Measurements from ENCODE around the gene PARP12. TPM values are rescaled to one million over a fixed set of nuclear protein-coding genes. Genes with fewer than 3 reads are reported as not detected.
"Not testable (repeated sequence)": the region's sequence is repeated elsewhere in the genome, so short reads cannot be mapped to it uniquely, and the experiment has no call there.

Gene PARP12, protein sequence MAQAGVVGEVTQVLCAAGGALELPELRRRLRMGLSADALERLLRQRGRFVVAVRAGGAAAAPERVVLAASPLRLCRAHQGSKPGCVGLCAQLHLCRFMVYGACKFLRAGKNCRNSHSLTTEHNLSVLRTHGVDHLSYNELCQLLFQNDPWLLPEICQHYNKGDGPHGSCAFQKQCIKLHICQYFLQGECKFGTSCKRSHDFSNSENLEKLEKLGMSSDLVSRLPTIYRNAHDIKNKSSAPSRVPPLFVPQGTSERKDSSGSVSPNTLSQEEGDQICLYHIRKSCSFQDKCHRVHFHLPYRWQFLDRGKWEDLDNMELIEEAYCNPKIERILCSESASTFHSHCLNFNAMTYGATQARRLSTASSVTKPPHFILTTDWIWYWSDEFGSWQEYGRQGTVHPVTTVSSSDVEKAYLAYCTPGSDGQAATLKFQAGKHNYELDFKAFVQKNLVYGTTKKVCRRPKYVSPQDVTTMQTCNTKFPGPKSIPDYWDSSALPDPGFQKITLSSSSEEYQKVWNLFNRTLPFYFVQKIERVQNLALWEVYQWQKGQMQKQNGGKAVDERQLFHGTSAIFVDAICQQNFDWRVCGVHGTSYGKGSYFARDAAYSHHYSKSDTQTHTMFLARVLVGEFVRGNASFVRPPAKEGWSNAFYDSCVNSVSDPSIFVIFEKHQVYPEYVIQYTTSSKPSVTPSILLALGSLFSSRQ
- 10 to 100 TPM; 17.8 to 21.5 (median 18.5) TPM for total RNA-seq

- 0% methylated on average over 33 to 53 of the region's 106 CpGs for WGBS, 2 donors
- peak; percentile 82 to 96 for DNase-seq (ENCODE audit: low spot score in 2 of 2)
- intact Hi-C loops (cut with DNase I; ENCODE audit: low total_unique reads): no loop called here
- H3K4me3 ChIP-seq (ENCODE audit: low read depth, poor library complexity, severe bottlenecking): peak within 1 kb of the TSS; percentile 68
- TF ChIP-seq CTCF (IDR thresholded peaks at IDR 0.05): no peak
- TF ChIP-seq POLR2A (IDR thresholded peaks at IDR 0.05): no peak
Measured at GRCh38 chr7:140062528-140063299, at the start of gene PARP12. Gene PARP12 (minus strand): TSS chr7:140062951. CDS start chr7:140062847, 104 bp downstream.

DNA sequence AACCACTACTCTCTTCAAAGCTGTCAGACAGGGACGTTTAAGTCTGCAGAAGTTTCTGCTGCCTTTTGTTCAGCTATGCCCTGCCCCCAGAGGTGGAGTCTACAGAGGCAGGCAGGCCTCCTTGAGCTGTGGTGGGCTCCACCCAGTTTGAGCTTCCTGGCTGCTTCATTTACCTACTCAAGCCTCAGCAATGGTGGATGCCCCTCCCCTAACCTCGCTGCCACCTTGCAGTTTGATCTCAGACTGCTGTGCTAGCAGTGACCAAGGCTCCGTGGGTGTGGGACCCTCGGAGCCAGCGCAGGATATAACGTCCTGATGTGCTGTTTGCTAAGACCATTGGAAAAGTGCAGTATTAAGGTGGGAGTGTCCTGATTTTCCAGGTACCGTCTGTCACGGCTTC, 46.0 kb upstream of the PARP12 start:
- 90 to 91% methylated on average over 8 of the region's 8 CpGs for WGBS, 2 donors
- DNase-seq (ENCODE audit: low spot score in 2 of 2); H3K4me3 ChIP-seq (ENCODE audit: low read depth, poor library complexity, severe bottlenecking); intact Hi-C loops (cut with DNase I; ENCODE audit: low total_unique reads): not testable (repeated sequence)

- no peak for DNase-seq (ENCODE audit: low spot score in 2 of 2)
- TF ChIP-seq POLR2A (IDR thresholded peaks at IDR 0.05) (no peak), CTCF (IDR thresholded peaks at IDR 0.05) (no peak)
- H3K4me3 ChIP-seq (ENCODE audit: low read depth, poor library complexity, severe bottlenecking): no peak overlapping the region
- intact Hi-C loops (cut with DNase I; ENCODE audit: low total_unique reads): no loop called here
- WGBS, 2 donors: 85 to 88% methylated on average over 4 of the region's 4 CpGs
Measured at GRCh38 chr7:140096459-140096858, 33.7 kb upstream of the PARP12 start.

GRCh38 chr7:140093375-140093774, 30.6 kb upstream of the PARP12 start:
- no peak overlapping the region for H3K4me3 ChIP-seq (ENCODE audit: low read depth, poor library complexity, severe bottlenecking)
- DNase-seq (ENCODE audit: low spot score in 2 of 2): no peak
- intact Hi-C loops (cut with DNase I; ENCODE audit: low total_unique reads): no loop called here
- no peak for TF ChIP-seq POLR2A (IDR thresholded peaks at IDR 0.05)
- no peak for TF ChIP-seq CTCF (IDR thresholded peaks at IDR 0.05)
- WGBS, 2 donors: 82 to 92% methylated on average over 1 of the region's 1 CpG

- intact Hi-C loops (cut with DNase I; ENCODE audit: low total_unique reads): loop anchor here (10.0 kb wide), 1 partner anchor 1879 kb away; no protein-coding TSS in a partner anchor
- 81 to 92% methylated on average over 2 of the region's 2 CpGs for WGBS, 2 donors
- DNase-seq (ENCODE audit: low spot score in 2 of 2): no peak
- no peak for TF ChIP-seq CTCF (IDR thresholded peaks at IDR 0.05)
- no peak for TF ChIP-seq POLR2A (IDR thresholded peaks at IDR 0.05)
- H3K4me3 ChIP-seq (ENCODE audit: low read depth, poor library complexity, severe bottlenecking): no peak overlapping the region
Measured at GRCh38 chr7:140085447-140085846, 22.7 kb upstream of the PARP12 start.

GRCh38 chr7:140084972-140085371, 22.2 kb upstream of the PARP12 start:
- intact Hi-C loops (cut with DNase I; ENCODE audit: low total_unique reads): loop anchor here (10.0 kb wide), 1 partner anchor 1880 kb away; no protein-coding TSS in a partner anchor
- no peak overlapping the region for H3K4me3 ChIP-seq (ENCODE audit: low read depth, poor library complexity, severe bottlenecking)
- no peak for DNase-seq (ENCODE audit: low spot score in 2 of 2)
- WGBS, 2 donors: 46 to 59% methylated on average over 8 of the region's 8 CpGs
- TF ChIP-seq CTCF (IDR thresholded peaks at IDR 0.05) (no peak), POLR2A (IDR thresholded peaks at IDR 0.05) (no peak)
